HepG2 (cell line): ENCODE measurements around the gene MCOLN1. TPM values are rescaled to one million over a fixed set of nuclear protein-coding genes. Genes with fewer than 3 reads are reported as not detected.

Source experiments
- ATAC-seq: fragments of 200-7000 bp; cut with Tn5 transposase; 3 replicates; pipeline ENCODE4 v1.9.1; 2020; ENCODE audit warnings: mild to moderate bottlenecking, moderate library complexity
- BruUV-seq: library from RNA; stranded (reverse); fragments of 400-500 nt; replicated peaks from 2 replicates; lab custom pipeline; 2021; lab: Mats Ljungman, UMichigan
- CTCF ChIA-PET: fragments of 300-600 bp; formaldehyde crosslinking; extraction: SDS; loops from one replicate; lab custom pipeline; 2021; ENCODE audit warnings: low total read pairs, inconsistent platforms, low intra/inter-chr PET ratio; lab: Yijun Ruan, JAX
- POLR2A ChIA-PET: fragments of 350-600 bp; sonication (Branson Sonifier 250); formaldehyde crosslinking; loops from one replicate; lab custom pipeline; 2020; ENCODE audit warnings: antibody characterized with exemption, inconsistent platforms; lab: Yijun Ruan, JAX
- DNase-seq: peaks from one replicate; pipeline ENCODE4 v3.0.0-alpha.2; 2015; ENCODE audit warnings: low spot score
- FAIRE-seq: peaks from 3 replicates; lab custom pipeline; 2011; peaks lifted over from hg19 to GRCh38; lab: Jason Lieb, UNC
- H2AFZ ChIP-seq: one replicate; pipeline ENCODE4 v1.6.1; 2011; ENCODE audit warnings: low read length, inconsistent platforms
- H3K27ac ChIP-seq: fragments of 300-600 bp; 3 replicates; pipeline ENCODE4 v1.8.0; 2011; ENCODE audit warnings: mixed run types, mild to moderate bottlenecking, mixed read lengths, low read length, inconsistent platforms; ENCODE audit not compliant: insufficient read depth; ENCODE audit errors: extremely low read length
- H3K27me3 ChIP-seq, 2 experiments: fragments of 200-600 bp in 1 of 2; 2 replicates in 1 of 2; 3 replicates in 1 of 2; pipeline versions ENCODE4 v1.6.0 to v1.8.0; 2011; ENCODE audit warnings: low read length in 2 of 2, mild to moderate bottlenecking in 2 of 2, moderate library complexity in 2 of 2, inconsistent platforms in 1 of 2; ENCODE audit not compliant: insufficient read depth in 2 of 2, control insufficient read depth in 1 of 2
- H3K36me3 ChIP-seq, 2 experiments: fragments of 200-600 bp in 1 of 2; replicated peaks in 1 of 2; 2 replicates in 1 of 2; 3 replicates in 1 of 2; pipeline versions ENCODE4 v1.5.1 to v1.8.0; 2011; ENCODE audit warnings: low read length in 2 of 2, inconsistent platforms in 1 of 2; ENCODE audit not compliant: insufficient read depth in 2 of 2, control insufficient read depth in 1 of 2
- H3K4me1 ChIP-seq: 2 replicates; pipeline ENCODE4 v1.5.1; 2012; ENCODE audit warnings: low read length, inconsistent platforms; ENCODE audit not compliant: insufficient read depth
- H3K4me2 ChIP-seq: 2 replicates; pipeline ENCODE4 v1.6.0; 2011; ENCODE audit warnings: low read depth, low read length, inconsistent platforms
- H3K4me3 ChIP-seq, 3 experiments: fragments of 200-600 bp in 1 of 3; sonication (generic), shearing (Covaris generic) in 1 of 3; replicated peaks in 1 of 3; 2 replicates each; pipeline ENCODE4 v1.5.1; 2011 to 2016; ENCODE audit warnings: low read length in 3 of 3, inconsistent platforms in 2 of 3, low read depth in 2 of 3, mild to moderate bottlenecking in 2 of 3, control low read depth in 1 of 3, mixed read lengths in 1 of 3; ENCODE audit not compliant: insufficient read depth in 1 of 3
- H3K79me2 ChIP-seq: one replicate; pipeline ENCODE4 v1.6.1; 2011; ENCODE audit warnings: low read length, inconsistent platforms; ENCODE audit not compliant: insufficient read depth
- H3K9ac ChIP-seq: 2 replicates; pipeline ENCODE4 v1.6.0; 2011; ENCODE audit warnings: mild to moderate bottlenecking, low read depth, low read length, inconsistent platforms; ENCODE audit not compliant: insufficient read depth
- H3K9me3 ChIP-seq: 2 replicates; pipeline ENCODE4 v1.5.1; 2012; ENCODE audit warnings: mild to moderate bottlenecking, low read length
- H4K20me1 ChIP-seq: 2 replicates; pipeline ENCODE4 v1.6.0; 2011; ENCODE audit warnings: inconsistent platforms, mild to moderate bottlenecking, low read length, moderate library complexity; ENCODE audit not compliant: insufficient read depth
- AGO2 ChIP-seq: fragments of 200-400 bp; formaldehyde crosslinking; optimal IDR thresholded peaks from 2 replicates; pipeline ENCODE3; 2017; ENCODE audit warnings: mild to moderate bottlenecking, low read depth, low read length, moderate library complexity
- AKAP8 ChIP-seq: sonication (generic); formaldehyde crosslinking; IDR thresholded peaks from 2 replicates; pipeline ENCODE4 v1.5.1; 2020; ENCODE audit warnings: mild to moderate bottlenecking, missing genetic modification reagents
- HNRNPK ChIP-seq: fragments of 200-400 bp; formaldehyde crosslinking; IDR thresholded peaks from 2 replicates; pipeline ENCODE4 v1.6.1; 2018; ENCODE audit warnings: low read length, low read depth, moderate library complexity, mild to moderate bottlenecking; ENCODE audit not compliant: poor library complexity, severe bottlenecking
- MXD4 ChIP-seq: IDR thresholded peaks from 2 replicates; pipeline ENCODE4 v1.6.1; 2016; ENCODE audit warnings: mild to moderate bottlenecking, missing biosample characterization, missing genetic modification reagents
- PCBP1 ChIP-seq: fragments of 200-400 bp; formaldehyde crosslinking; IDR thresholded peaks from 2 replicates; pipeline ENCODE4 v1.6.1; 2017; ENCODE audit warnings: mild to moderate bottlenecking, low read depth, low read length, borderline replicate concordance
- POGK ChIP-seq: sonication (generic); formaldehyde crosslinking; conservative IDR thresholded peaks from 2 replicates; pipeline ENCODE4 v1.8.0; 2022; ENCODE audit warnings: mild to moderate bottlenecking, moderate library complexity, missing genetic modification reagents
- TEAD2 ChIP-seq: sonication (generic); formaldehyde crosslinking; IDR thresholded peaks from 2 replicates; pipeline ENCODE4 v1.9.0; 2021; ENCODE audit warnings: missing genetic modification reagents
- WGBS: methylation state at CpG from one replicate; pipeline ENCODE4 v1.1.6; 2017; ENCODE audit warnings: low lambda C conversion rate; 5-methylcytosine and 5-hydroxymethylcytosine counted together
- in situ Hi-C: cut with HindIII; loops from 2 replicates; pipeline ENCODE4 v1.10.0; 2017; ENCODE audit warnings: low pct_unique_long_range_greater_than_20kb; ENCODE audit not compliant: extremely low pct_ligation_motif_present
- intact Hi-C: fragments of 100-400 bp; cut with micrococcal nuclease; formaldehyde crosslinking; loops from one replicate; pipeline ENCODE4 v1.10.0; 2022; ENCODE audit not compliant: unreplicated experiment
- polyA plus RNA-seq, 8 experiments: library from polyadenylated mRNA; depleted of rRNA in 3 of 8; stranded (reverse) in 7 of 8; unstranded in 1 of 8; fragments of >200 nt; fragmentation: Illumina TruSeq in 4 of 8; extraction: Trizol in 4 of 8; gene quantifications; 2 replicates each; pipeline versions ENCODE4 v1.2.1 to v1.2.3, GENCODE V29; 2011 to 2016; ENCODE audit warnings: low read depth in 4 of 8, missing spikeins in 1 of 8, mixed read lengths in 1 of 8; ENCODE audit not compliant: insufficient read depth in 1 of 8
- total RNA-seq, 5 experiments: library from RNA; depleted of rRNA; stranded (reverse); fragments of >200 nt; fragmentation: Illumina TruSeq; extraction: Trizol; gene quantifications; 2 replicates each; pipeline ENCODE4 v1.2.3, GENCODE V29; 2016; ENCODE audit warnings: low read depth in 1 of 5

The MCOLN1 gene
- total and polyA plus RNA-seq, 2 of the 13 experiments (the other 11 are each of a cell fraction or from before 2014, with no cell fraction given) = 3.4 to 15.7 TPM

DNA sequence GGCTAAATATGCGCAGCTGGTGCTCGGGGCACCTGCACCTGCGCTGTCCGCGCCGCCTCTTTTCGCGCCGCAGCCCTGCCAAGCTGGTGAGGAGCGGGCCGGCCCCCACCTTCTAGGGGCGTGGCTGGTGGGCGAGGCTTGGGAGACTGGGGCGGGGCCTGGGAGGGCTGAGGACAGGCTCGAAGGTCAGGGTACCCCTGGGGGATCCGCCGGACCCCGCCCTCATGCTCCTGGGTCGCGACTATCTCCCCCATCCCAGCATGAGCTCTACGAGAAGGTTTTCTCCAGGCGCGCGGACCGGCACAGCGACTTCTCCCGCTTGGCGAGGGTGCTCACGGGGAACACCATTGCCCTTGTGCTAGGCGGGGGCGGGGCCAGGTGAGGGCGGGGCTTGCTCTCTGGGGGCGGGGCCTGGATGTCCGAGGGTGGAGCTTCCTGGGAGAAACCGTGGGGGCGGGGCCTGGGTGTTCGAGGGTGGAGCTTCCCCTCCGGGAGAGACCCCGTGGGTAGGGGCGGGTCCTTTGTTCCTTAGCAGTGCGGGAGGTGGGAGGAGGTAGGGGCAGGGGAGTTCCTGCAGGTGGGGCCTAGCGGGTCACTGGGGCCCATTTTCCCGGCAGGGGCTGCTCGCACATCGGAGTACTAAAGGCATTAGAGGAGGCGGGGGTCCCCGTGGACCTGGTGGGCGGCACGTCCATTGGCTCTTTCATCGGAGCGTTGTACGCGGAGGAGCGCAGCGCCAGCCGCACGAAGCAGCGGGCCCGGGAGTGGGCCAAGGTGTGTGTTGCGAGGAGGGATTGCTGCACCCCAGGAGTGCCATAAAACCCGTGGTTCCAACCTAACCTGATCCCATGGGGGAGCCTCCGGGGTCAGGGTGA is 32.8 kb downstream of the MCOLN1 start (continued):
- TF ChIP-seq POGK (CRISPR knock-in tag) (no peak), TEAD2 (CRISPR knock-in tag) (no peak), MXD4 (CRISPR knock-in tag) (no peak), PCBP1 (no peak)
- TF ChIP-seq, all 625 proteins: peak for 0

DNA sequence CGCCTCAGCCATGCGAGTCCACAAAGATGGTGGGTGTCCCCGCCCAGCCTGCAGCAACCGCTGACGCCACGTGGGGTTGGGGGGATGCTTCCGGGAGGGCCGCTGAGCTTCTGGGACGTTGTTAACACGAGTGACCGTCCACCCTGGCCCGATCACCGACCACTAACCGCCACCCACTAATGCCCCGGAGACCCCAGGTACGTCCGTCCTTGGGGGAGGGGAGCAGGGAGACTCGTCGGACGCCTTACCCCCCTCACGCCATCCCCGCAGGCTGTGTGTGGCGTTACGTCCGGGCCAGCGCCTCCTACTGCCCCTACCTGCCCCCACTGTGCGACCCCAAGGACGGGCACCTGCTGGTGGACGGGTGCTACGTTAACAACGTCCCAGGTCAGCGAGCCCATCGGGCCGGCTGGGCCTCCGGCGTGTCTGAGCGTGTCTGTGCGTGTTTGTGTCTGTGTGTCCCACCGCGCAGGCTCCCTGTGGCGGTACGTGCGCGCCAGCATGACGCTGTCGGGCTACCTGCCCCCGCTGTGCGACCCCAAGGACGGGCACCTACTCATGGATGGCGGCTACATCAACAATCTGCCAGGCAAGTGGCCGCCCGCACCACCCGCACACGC is 34.4 kb downstream of the MCOLN1 start:
- intact Hi-C loops (no loop called here), in situ Hi-C loops (no loop called here)
- H3K9me3 ChIP-seq = no peaks in the 10 kb centered on the region
- DNase-seq (no peak), FAIRE-seq (no peak), ATAC-seq (no peak)
- H3K79me2 ChIP-seq = no peaks in the 10 kb centered on the region
- H3K27me3 ChIP-seq = no peaks in the 10 kb centered on the region
- CTCF ChIA-PET = no interaction called here
- no peak overlapping the region for H3K27ac ChIP-seq
- H3K4me3 ChIP-seq = no peak overlapping the region
- H3K4me1 ChIP-seq = no peaks in the 10 kb centered on the region
- BruUV-seq = no TSS peak
- no peaks in the 10 kb centered on the region for H4K20me1 ChIP-seq
- POLR2A ChIA-PET = no interaction called here
- no peak overlapping the region for H2AFZ ChIP-seq
- 98% methylated on average over 28 of the region's 54 CpGs for WGBS
- no peak overlapping the region for H3K4me2 ChIP-seq
- H3K9ac ChIP-seq = no peak overlapping the region
- TF ChIP-seq AKAP8 (CRISPR knock-in tag) = no peak
- TF ChIP-seq AGO2 = peak; percentile 31
- peak; percentile 9 for TF ChIP-seq HNRNPK
- H3K36me3 ChIP-seq = peaks cover 1 to 4% of the 10 kb centered on the region in 2 experiments; a peak in 3 of 5 replicates
